A549 (cell line): ENCODE results near the gene WDR70. TPM values are rescaled to one million over a fixed set of nuclear protein-coding genes. Genes with fewer than 3 reads are reported as not detected.
A peak's percentile ranks its signal among the peaks of the same experiment; 100 is the strongest.

Source experiments
- ATAC-seq, 2 experiments: fragments of 200-7000 bp in 1 of 2; fragments of >200 bp in 1 of 2; cut with Nextera tagmentation in 1 of 2; cut with Tn5 transposase in 1 of 2; 3 replicates each; pipeline versions ENCODE4 v1.8.0 to v1.9.1; 2018 to 2020; ENCODE audit warnings: mild to moderate bottlenecking in 1 of 2, moderate library complexity in 1 of 2
- CTCF ChIA-PET: fragments of 300-600 bp; sonication (Branson Sonifier 250); formaldehyde crosslinking; extraction: SDS; loops from one replicate; lab custom pipeline; 2021; ENCODE audit warnings: antibody characterized with exemption, inconsistent platforms; lab: Yijun Ruan, JAX
- POLR2A ChIA-PET: fragments of 350-600 bp; formaldehyde crosslinking; extraction: SDS; loops from one replicate; lab custom pipeline; 2021; ENCODE audit warnings: antibody characterized with exemption, inconsistent platforms; lab: Yijun Ruan, JAX
- DNase-seq, 2 experiments: peaks; one replicate each; pipeline versions ENCODE4 v3.0.0 to v3.0.0-alpha.2; 2011 to 2016; ENCODE audit warnings: low read depth in 1 of 2, low spot score in 1 of 2
- FAIRE-seq: peaks from 2 replicates; lab custom pipeline; 2011; peaks lifted over from hg19 to GRCh38; lab: Jason Lieb, UNC
- H3K27ac ChIP-seq, 2 experiments: fragments of >200 bp; sonication (Bioruptor Twin); formaldehyde crosslinking; 3 replicates each; pipeline ENCODE4 v1.5.1; 2016 to 2017
- H3K4me1 ChIP-seq: fragments of >200 bp; sonication (Bioruptor Twin); formaldehyde crosslinking; 3 replicates; pipeline ENCODE4 v1.6.1; 2016
- H3K4me2 ChIP-seq: fragments of >200 bp; sonication (Bioruptor Twin); formaldehyde crosslinking; 3 replicates; pipeline ENCODE4 v1.6.1; 2016
- H3K4me3 ChIP-seq: fragments of >200 bp; sonication (Bioruptor Twin); formaldehyde crosslinking; 3 replicates; pipeline ENCODE4 v1.5.1; 2016
- H3K9me3 ChIP-seq: fragments of >200 bp; sonication (Bioruptor Twin); formaldehyde crosslinking; 3 replicates; pipeline ENCODE4 v1.6.1; 2016
- CHD4 ChIP-seq: fragments of 200-600 bp; sonication (generic); IDR thresholded peaks from 2 replicates; pipeline ENCODE4 v1.6.1; 2016; ENCODE audit warnings: antibody characterized with exemption, mild to moderate bottlenecking, borderline replicate concordance
- CTCF ChIP-seq: fragments of >200 bp; sonication (Bioruptor Twin); formaldehyde crosslinking; IDR thresholded peaks from 3 replicates; pipeline ENCODE4 v1.5.1; 2016
- EHF ChIP-seq: fragments of 250-450 bp; sonication (Bioruptor Pico); IDR thresholded peaks from 2 replicates; pipeline ENCODE4 v1.5.0; 2020; ENCODE audit warnings: mild to moderate bottlenecking
- EHMT2 ChIP-seq: fragments of 200-600 bp; sonication (generic); IDR thresholded peaks from 2 replicates; pipeline ENCODE4 v1.6.1; 2016; ENCODE audit warnings: antibody characterized with exemption, low read depth, mild to moderate bottlenecking, moderate library complexity
- FOSB ChIP-seq: fragments of 250-450 bp; sonication (Bioruptor Pico); IDR thresholded peaks from 2 replicates; pipeline ENCODE4 v1.5.0; 2020; ENCODE audit warnings: mild to moderate bottlenecking, moderate library complexity
- FOSL2 ChIP-seq, 2 experiments: fragments of 450-650 bp in 1 of 2; fragments of >200 bp in 1 of 2; sonication (Bioruptor Twin) in 1 of 2; formaldehyde crosslinking; IDR thresholded peaks; 2 replicates each; pipeline versions ENCODE4 v1.5.0 to v1.6.1; 2016 to 2020; ENCODE audit warnings: mild to moderate bottlenecking in 1 of 2, moderate library complexity in 1 of 2
- FOXS1 ChIP-seq: fragments of 250-450 bp; sonication (Bioruptor Pico); IDR thresholded peaks from 2 replicates; pipeline ENCODE4 v1.5.0; 2020; ENCODE audit warnings: mild to moderate bottlenecking, moderate library complexity
- GATA3 ChIP-seq: IDR thresholded peaks from 2 replicates; pipeline ENCODE4 v1.6.1; 2012; ENCODE audit warnings: borderline replicate concordance
- HMGXB4 ChIP-seq: fragments of 250-450 bp; sonication (Bioruptor Pico); IDR thresholded peaks from 2 replicates; pipeline ENCODE4 v1.5.0; 2021; ENCODE audit warnings: mild to moderate bottlenecking, moderate library complexity, borderline replicate concordance
- HOXB13 ChIP-seq: fragments of 250-450 bp; sonication (Bioruptor Pico); IDR thresholded peaks from 2 replicates; pipeline ENCODE4 v1.5.0; 2020; ENCODE audit warnings: low read depth, mild to moderate bottlenecking, moderate library complexity
- KDM5A ChIP-seq: fragments of 200-600 bp; sonication (generic); IDR thresholded peaks from 2 replicates; pipeline ENCODE4 v1.6.1; 2016; ENCODE audit warnings: antibody characterized with exemption, mild to moderate bottlenecking
- MAFK ChIP-seq: fragments of 450-650 bp; IDR thresholded peaks from 2 replicates; pipeline ENCODE4 v1.6.1; 2014; ENCODE audit not compliant: partially characterized antibody
- MAX ChIP-seq: IDR thresholded peaks from 2 replicates; pipeline ENCODE4 v1.6.1; 2012
- MAZ ChIP-seq: fragments of 150-350 bp; IDR thresholded peaks from 2 replicates; pipeline ENCODE4 v1.6.1; 2014; ENCODE audit warnings: antibody characterized with exemption, low read depth, low read length, borderline replicate concordance
- NR3C1 ChIP-seq: fragments of >200 bp; sonication (Bioruptor Twin); formaldehyde crosslinking; IDR thresholded peaks from 3 replicates; pipeline ENCODE4 v1.6.1; 2017
- PBX3 ChIP-seq: IDR thresholded peaks from 2 replicates; pipeline ENCODE4 v1.6.1; 2012
- RAD21 ChIP-seq, 2 experiments: fragments of >200 bp in 1 of 2; sonication (Bioruptor Twin) in 1 of 2; formaldehyde crosslinking in 1 of 2; IDR thresholded peaks in 1 of 2; conservative IDR thresholded peaks in 1 of 2; 2 replicates in 1 of 2; 3 replicates in 1 of 2; pipeline ENCODE4 v1.6.1; 2012 to 2018; ENCODE audit warnings: inconsistent platforms in 1 of 2
- RCOR1 ChIP-seq: fragments of 150-350 bp; IDR thresholded peaks from 2 replicates; pipeline ENCODE4 v1.6.1; 2014; ENCODE audit warnings: antibody characterized with exemption, low read length, low read depth
- RFX5 ChIP-seq: fragments of 450-650 bp; IDR thresholded peaks from 2 replicates; pipeline ENCODE4 v1.7.1; 2014; ENCODE audit warnings: antibody characterized with exemption, mild to moderate bottlenecking, moderate library complexity
- SREBF2 ChIP-seq: fragments of 450-650 bp; IDR thresholded peaks from 2 replicates; pipeline ENCODE4 v1.6.1; 2014; ENCODE audit warnings: mild to moderate bottlenecking, moderate library complexity
- ZSCAN20 ChIP-seq: fragments of 250-450 bp; sonication (Bioruptor Pico); IDR thresholded peaks from 2 replicates; pipeline ENCODE4 v1.8.0; 2022; ENCODE audit warnings: mild to moderate bottlenecking, moderate library complexity
- WGBS: methylation state at CpG from one replicate; pipeline ENCODE4 v1.1.6; 2017; ENCODE audit errors: missing lambda C conversion rate; 5-methylcytosine and 5-hydroxymethylcytosine counted together
- polyA plus RNA-seq, 4 experiments: library from polyadenylated mRNA; depleted of rRNA in 3 of 4; stranded (reverse); fragments of >200 nt; fragmentation: RNase III in 1 of 4; extraction: RNeasy Plus Mini Kit Qiagen cat#74134 plus additional on column Dnase treatment in 1 of 4; gene quantifications; 2 replicates in 3 of 4; 3 replicates in 1 of 4; pipeline ENCODE4 v1.2.3, GENCODE V29; 2011 to 2017

WDR70 gene
- polyA plus RNA-seq, 2 of the 4 experiments (the other 2 are of a cell fraction): 13.8 to 28.8 TPM

- H3K4me3 ChIP-seq: no peak overlapping the region
- TF ChIP-seq MAZ (no peak), RAD21 (conservative IDR thresholded peaks at IDR 0.05 in 1 of 2, IDR thresholded peaks at IDR 0.05 in 1 of 2) (no peak), MAFK (peak; percentile 22), HMGXB4 (CRISPR knock-in tag) (no peak), NR3C1 (no peak), RFX5 (no peak), MAX (no peak)
- peaks cover 21% of the 10 kb centered on the region for H3K4me1 ChIP-seq
- H3K27ac ChIP-seq: no peak overlapping the region
- H3K4me2 ChIP-seq: no peak overlapping the region
- DNase-seq (no peak), FAIRE-seq (no peak), ATAC-seq (no peak)
- 4% methylated on average over 1 of the region's 1 CpG for WGBS
- ChIA-PET CTCF (no interaction called here), POLR2A (no interaction called here)
- no peaks in the 10 kb centered on the region for H3K9me3 ChIP-seq
Measured at GRCh38 chr5:37734114-37734513, 355.0 kb downstream of the WDR70 start.

- TF ChIP-seq SREBF2 (no peak), HOXB13 (no peak), CHD4 (no peak), FOSB (CRISPR knock-in tag) (no peak), KDM5A (no peak), EHF (CRISPR knock-in tag) (no peak), CTCF (no peak), PBX3 (no peak), ZSCAN20 (no peak), MAFK (no peak), RCOR1 (no peak), EHMT2 (no peak), FOSL2 (IDR thresholded peaks at IDR 0.05) (no peak), FOSL2 (CRISPR knock-in tag; IDR thresholded peaks at IDR 0.05) (no peak), FOXS1 (CRISPR knock-in tag) (no peak), GATA3 (no peak)
- Histone ChIP-seq H3K4me2 (no peak overlapping the region), H3K4me1 (peaks cover 24% of the 10 kb centered on the region), H3K9me3 (no peaks in the 10 kb centered on the region), H3K4me3 (no peak overlapping the region), H3K27ac (no peak overlapping the region)
- CTCF ChIA-PET: interaction anchor here (1.1 to 2.8 kb wide), 2 partner anchors 12 to 322 kb away, joined by 4 to 6 read pairs; no protein-coding TSS in a partner anchor
- POLR2A ChIA-PET: no interaction called here
- no peak for ATAC-seq
- WGBS: 66% methylated on average over 4 of the region's 4 CpGs
- no peak for DNase-seq
- no peak for FAIRE-seq
Measured at GRCh38 chr5:37735649-37736347, 356.7 kb downstream of the WDR70 start.
